HG02885 (cell line): ENCODE data around the gene MESP2.
"Not testable (repeated sequence)": the region's sequence is repeated elsewhere in the genome, so short reads cannot be mapped to it uniquely, and the experiment has no call there.

Experiments used
- ATAC-seq: cut with Tn5 transposase; IDR thresholded peaks from one replicate; pipeline ENCODE4 v1.9.1; 2021; ENCODE audit warnings: mild to moderate bottlenecking; ENCODE audit not compliant: unreplicated experiment, poor library complexity

MESP2 gene

DNA sequence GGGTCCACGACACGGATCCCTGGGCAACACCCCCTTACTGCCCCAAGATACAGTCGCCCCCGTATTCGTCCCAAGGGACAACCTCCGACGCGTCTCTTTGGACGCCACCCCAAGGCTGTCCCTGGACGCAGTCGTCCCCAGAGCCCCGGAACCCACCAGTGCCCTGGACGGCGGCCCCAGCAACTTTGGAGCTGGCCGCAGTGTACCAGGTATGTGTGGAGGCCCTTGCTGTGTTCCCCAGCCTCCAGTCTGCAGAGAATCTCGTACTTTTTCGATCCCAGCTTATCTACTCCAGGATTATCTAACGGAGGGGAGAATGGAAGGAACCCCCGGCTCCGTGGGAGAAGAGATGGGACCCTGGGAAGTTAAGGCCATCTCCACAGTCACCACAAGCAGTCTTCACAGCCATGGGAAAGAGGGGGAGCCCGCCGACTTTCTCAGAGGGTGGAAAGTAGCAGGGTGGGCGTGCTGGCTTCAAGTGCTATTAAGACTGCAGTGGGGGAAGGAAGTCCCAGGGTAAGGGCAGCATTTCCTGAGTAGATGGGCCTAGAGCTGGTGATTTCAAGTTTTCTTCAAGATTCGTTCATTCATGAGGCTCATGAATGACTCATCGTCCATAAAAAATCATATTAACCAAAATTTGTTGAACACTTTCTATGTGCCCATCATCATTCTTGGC lies 1.1 kb downstream of the MESP2 start:
- ATAC-seq: no peak

DNA sequence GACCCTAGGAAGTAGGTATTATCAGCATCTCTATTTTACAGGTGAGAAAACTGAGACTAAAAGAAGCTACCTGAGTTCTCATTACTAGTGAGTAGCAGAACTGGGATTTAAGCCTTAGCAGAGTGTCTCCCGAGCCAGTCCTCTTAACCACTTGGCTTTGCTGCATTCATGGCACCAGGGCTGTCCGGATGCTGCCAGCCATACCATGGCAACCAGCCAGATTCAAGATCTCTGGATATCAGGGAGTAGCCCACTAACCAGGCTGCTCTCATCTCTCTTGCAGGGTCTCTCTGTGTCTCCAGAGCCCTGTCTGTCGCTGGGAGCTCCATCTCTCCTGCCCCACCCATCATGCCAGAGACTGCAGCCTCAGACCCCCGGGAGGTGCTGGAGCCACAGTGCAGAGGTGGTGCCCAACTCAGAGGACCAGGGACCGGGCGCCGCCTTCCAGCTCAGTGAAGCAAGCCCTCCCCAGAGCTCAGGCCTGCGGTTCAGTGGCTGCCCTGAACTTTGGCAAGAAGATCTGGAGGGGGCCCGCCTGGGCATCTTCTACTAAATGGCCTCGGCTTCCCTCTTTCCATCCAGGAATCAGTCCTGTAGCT lies 1.7 kb downstream of the MESP2 start:
- ATAC-seq: no peak

DNA sequence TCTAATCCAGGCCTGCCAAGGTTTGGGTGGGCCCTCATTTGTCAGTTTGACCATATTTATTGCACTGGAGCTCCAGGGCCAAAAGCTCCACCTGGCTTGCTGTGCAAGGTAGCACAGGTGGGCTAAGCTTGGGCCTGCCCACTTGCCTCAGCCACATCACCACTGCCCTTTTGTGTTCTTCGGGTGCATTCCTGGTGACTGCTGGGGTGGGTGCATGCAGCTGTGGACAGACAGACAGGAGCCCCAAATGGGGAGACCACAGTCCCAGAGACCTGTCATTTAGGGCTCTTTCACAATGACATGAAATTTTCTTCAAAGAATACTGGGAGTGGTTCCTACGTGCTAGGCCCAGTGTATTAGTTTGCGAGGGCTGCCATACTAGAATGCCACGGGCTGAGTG lies 2.7 kb downstream of the MESP2 start:
- ATAC-seq: no peak

DNA sequence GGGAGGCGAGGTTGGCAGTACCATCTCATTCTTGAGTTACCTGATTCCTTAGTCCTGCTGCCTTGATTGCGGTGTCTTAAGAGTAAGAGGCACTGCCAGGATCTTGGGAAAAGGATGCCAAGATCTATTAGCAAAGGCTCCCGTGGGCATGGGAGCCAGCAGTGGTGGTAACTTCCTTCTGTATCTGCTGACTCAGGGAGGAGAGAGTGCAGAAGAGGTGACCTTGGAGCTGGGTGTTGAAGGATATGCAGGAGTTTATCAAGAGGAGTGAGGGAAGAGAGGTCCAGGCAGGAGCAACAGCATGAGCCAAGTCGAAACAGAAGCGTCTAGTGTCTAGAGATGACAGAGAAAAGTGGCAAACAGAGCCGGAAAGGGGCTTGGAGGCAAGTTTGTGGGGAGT lies 4.5 kb downstream of the MESP2 start:
- ATAC-seq: no peak

DNA sequence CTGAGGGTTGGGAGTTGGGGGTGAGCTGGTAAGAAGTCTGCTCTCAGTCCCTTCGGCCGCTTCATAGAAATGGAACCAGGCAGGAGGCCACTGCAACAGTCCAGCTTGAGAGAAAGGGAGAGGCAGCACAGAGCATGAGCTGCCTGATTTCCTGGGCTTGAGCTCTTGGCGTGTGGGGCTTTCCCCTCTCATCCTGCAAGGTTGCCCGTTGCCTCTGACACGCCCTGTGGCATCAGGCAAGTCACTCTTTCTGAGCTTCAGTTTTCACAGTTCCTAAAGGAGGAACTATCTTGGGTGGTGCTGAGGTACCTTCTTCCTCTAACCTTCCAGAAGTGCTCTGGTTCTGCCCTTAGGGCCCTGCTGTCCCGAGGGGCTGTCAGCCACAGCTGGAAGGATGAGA lies 4.9 kb downstream of the MESP2 start:
- no peak for ATAC-seq

DNA sequence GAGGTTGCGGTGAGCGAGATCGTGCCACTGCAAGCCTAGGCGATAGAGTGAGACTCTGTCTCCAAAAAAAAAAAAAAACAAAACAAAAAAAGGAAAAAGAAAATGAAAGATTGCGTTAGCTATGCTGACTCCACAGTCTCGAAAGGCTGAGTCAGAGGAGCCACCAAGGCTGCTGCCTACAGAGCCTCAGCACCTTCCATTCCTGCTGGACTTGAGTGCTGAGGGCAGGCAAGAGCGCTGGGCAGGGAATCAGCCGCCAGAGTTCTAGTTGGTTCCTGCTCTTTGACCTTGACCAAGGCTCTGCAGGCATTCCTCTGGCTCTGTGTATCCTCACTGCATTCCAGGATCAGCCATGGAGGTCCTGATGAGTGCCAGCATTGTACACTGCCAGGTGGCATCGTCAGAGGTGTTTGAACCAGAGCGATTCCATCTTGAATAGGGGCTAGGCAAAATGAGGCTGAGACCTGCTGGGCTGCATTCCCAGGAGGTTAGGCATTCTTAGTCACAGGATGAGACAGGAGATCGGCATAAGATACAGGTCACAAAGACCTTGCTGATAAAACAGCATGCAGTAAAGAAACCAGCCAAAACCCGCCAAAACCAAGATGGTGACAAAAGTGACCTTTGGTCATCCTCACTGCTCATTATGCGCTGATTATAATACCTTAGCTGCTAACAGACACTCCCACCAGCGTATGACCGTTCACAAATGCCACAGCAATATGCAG lies 5.9 kb downstream of the MESP2 start:
- ATAC-seq: no peak

DNA sequence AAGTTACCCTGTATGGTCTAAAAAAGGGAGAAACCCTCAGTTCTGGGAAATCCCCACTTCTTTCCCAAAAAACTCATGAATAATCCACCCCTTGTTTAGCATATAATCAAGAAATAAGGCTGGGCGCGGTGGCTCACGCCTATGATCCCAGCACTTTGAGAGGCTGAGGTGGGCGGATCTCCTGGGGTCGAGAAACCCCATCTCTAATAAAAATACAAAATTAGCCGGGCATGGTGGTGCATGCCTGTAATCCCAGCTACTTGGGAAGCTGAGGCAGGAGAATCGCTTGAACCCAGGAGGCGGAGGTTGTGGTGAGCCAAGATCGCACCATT lies 6.5 kb downstream of the MESP2 start:
- not testable (repeated sequence) for ATAC-seq

DNA sequence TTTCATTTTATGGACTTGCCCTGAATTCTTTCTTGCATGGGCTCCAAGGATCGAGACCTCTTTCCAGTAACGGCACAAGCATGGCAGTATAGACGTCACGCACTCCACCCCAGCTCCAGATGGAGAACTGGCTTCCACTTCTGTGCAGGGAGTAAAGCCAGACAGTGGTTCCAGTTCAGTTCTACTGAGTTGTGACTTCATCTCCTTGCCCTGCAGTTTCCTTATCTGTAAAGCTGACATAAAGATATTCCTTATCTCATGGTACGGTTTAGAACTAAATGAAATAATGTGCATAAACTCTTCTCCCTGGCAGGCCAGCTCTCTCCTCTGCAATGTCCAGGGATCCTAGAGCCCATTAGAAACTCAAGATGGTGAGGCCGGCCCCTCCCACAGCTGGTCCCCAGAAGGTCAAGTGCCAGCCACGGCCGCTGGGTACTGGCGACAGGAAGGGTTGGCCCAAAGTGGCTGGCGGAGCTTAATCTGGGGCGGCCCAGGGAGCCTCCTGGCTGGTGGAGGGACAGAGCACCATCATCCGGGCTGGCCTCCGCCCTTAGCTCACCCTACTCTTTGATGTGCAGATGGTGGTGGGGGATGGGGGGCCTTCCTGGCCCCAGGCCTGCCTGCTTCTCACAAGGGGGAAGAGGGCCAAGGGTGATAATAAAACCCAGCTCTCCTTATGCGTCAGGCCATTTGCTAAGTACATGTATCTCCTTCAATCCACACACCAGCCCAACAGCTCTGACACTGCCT lies 7.2 kb downstream of the MESP2 start:
- no peak for ATAC-seq

DNA sequence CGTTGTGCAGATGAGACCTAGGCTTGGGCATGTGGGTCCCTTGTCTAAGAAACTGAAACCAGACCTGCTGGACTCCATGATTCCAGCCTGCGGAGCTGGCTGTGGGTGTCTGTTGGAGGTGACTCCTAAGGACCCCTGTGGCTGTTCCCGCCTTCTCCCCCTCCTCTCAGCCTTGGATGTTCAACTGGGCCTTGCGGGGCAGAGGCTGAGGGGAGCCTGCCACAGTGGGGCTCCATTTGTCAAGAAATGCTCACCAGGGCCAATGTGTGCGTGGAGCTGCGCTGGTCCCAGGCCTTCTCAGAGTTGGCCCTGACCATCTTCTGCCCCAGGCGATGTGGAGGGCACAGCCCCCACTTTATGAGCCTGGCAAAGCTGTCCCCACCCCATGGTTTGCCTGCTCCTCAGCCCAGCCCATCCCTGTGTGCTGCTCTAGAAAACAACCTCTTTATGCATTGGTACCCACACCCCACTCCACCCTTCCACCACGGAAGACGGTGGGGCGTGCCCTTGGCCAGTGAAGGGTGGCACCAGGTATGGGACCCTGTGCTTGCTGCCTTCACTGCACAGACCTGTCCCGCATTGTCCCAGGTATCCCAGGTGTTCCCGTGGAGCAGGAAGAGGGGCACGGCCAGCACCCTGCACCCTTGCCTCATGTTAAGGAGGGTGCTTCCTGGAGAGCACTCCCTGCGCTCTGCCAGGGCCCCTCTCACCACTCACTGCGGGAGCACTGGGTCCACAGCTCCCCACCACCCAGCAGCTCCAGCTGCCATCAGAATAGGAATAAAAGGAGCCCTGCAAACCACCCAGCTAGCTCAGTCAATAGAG lies 7.9 kb downstream of the MESP2 start:
- ATAC-seq: no peak

DNA sequence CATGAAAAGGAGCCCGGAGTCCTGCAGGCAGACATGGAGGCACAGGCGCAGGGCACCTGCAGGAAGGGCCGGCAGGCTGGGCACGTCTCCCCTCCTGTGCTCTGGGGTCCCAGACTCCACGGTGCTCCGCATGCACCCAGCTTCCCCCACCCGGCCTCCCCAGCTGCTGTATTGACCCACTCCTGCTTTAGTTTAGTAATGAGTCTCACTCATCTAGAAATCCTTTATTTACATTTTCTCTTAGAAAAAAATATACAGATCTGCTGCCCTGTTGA lies 8.5 kb downstream of the MESP2 start:
- no peak for ATAC-seq

DNA sequence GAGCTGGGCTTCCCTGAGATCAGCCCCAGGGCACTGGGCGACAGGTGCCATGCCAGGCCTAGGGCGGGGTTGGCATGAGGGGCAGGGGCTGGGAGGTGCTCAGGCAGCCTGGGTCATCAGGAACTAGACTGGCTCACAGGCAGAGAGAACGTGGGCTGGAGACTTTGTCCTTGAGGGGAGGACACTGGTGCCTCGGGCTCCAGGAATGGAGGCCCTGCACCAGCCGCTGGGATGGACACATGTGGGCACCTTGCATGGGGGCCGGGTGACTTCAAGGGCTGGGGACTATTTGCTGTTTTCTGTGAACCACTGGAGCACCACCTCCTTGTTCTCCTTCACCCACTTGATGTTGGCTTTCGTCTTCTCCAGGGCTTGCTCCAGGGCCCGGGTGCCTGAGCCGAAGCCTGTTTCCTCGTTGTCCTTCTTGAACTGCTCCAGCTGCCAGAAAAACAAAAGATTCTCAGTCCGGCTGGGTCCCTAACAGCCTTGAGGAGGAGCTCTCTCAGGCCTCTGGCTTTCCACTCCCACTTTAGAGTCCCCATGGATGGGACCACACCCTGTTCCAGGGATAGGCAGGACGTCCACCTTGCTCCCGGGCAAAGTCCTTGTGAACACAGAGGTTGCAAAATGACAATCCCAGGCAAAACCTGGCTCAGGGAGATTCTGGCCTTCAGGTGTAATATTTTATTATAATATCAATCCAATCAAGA lies 9.1 kb downstream of the MESP2 start:
- no peak for ATAC-seq

DNA sequence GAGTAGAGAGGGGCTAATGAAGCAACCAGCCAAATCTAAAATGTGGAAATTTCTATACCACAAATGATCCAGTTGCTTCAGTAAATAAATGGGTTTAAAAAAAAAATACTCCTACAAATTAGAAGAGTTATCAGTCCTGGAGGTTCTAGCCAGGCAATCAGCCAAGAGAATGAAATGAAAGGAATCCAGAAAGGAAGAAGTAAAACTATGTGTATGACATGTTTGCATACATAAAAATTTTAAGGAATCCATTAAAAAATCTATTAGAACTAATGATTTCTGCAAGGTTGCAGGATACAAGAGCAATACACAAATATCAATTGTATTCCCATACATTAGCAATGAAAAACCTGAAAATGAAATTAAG lies 9.6 kb downstream of the MESP2 start:
- no peak for ATAC-seq

DNA sequence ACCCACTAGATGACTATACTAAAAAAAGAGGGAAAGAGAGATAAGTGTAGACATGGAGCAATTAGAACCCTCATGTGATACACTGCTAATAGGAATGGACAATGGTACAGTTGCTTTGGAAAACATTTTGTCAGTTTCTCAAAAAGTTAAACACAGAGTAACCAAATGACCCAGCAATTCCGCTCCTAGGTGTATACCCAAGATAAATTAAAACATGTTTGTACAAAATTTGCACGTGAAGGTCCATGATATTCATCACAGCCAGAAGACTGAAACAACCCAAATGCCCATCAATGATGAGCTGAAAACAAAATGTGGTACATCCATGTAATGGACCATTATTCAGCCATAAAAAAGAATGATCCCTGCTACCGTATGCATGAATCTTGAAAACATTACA lies 11.8 kb downstream of the MESP2 start:
- no peak for ATAC-seq

DNA sequence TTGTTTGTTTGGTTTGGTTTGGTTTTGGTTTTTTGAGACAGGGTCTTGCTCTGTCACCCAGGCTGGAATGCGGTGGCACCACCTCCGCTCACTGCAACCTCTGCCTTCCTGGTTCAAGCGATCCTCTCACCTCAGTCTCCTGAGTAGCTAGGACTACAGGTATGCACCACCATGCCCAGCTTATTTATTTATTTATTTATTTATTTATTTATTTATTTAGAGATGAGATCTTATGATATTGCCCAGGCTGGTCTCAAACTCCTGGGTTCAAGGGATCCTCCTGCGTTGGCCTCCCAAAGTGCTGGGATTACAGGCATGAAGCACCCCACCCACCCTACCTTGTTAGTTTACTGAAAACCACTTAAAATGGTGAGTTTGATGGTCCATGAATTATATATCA lies 12.5 kb downstream of the MESP2 start:
- not testable (repeated sequence) for ATAC-seq

DNA sequence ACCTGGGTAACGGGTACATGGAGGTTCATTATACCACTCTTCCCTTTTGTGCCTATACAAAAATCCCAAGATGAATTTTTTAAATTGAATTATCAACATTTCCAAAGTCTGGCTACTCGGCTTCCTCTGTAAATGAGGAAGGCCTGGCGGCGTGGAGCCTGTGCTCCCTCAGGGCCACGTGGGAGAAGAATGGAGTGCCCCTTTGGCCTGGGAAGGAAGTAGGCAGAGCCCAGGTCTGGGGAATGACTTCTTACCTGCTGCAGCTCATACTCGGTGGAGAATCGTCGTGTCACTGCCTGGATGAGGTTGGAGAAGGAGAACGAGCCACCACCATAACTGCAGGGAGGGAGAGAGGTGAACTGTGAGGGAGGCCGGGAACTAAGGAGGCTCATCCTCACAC lies 14.1 kb downstream of the MESP2 start:
- no peak for ATAC-seq

DNA sequence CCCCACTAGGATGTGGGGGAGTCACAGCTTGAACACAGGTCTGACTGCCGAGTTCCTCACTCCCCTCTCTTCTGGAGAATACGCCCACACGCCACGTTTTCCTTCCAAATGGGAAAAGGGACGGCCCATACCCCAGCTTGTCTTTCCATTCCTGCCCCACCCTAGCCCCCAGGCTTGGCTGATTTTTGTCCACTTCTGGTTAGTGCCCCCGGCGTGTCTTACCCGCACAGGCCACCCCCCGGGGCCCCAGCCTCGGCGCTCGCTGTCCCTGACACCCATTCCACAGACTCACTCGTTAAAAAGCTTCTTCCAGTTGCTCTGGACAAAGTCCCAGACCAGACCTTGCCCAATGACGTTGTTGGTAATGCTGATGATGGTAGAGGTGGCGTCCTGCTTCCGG lies 14.5 kb downstream of the MESP2 start:
- no peak for ATAC-seq

DNA sequence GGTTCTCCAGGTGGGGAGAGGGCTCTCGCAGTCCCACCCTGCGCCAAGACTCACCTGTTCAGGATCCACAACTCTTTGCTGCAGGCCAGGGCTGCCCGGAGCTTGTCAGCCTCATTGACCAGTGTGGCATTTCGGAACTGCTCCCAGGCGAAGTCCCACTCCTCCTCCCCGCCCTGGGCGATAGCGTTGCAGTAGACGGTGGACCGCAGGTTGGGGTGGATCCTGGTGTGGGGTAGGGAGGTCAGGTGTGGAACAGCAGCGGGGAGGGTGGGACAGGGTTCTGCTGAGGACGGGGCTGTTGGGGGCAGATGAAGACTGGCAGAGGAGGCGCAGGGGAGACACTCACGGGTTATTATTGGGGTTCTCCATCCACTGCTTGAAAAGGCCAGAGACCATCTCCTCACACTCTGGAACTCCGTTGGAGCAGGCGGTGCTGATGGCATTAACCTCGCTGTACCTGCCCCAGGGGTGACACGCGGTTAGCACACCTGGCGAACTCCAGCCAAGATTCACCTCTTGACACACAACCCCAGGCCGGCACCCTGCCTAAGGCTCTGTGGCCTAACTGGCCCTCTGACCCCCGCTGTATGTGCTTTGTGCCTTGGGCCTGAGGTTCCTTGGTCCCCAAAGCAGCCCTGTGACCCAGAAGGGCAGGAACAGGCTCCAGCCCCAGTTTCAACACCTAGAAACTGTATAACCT lies 16.1 kb downstream of the MESP2 start:
- ATAC-seq: no peak

DNA sequence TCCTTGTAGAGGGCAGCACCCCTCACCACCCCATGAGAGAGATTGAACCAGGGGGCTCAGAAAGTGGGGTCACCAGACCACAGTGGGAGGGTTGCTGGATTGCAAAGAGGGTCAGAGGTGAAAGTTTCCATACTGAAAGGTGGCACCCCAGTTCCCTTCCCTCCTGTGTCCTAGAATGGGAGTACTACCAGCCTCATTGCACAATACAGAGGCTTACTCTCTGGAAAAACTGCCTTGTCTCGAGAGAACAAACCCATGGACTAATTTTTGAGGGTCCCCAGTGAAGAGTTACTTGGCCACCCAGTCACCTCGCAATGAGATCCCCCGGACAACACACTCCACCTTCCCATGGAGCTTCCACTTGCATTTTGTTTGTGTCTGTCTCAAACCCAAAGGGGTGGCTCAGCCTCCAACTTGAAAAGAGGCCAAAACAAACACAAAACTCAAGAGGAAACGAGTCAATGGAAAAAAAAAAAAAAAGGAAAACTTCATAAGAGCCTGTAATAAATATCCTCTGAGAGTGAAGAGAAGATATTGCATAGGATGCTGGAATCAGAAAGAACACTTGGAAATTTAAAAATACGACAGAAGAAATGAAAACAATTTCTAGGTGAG lies 18.6 kb downstream of the MESP2 start:
- ATAC-seq: no peak

DNA sequence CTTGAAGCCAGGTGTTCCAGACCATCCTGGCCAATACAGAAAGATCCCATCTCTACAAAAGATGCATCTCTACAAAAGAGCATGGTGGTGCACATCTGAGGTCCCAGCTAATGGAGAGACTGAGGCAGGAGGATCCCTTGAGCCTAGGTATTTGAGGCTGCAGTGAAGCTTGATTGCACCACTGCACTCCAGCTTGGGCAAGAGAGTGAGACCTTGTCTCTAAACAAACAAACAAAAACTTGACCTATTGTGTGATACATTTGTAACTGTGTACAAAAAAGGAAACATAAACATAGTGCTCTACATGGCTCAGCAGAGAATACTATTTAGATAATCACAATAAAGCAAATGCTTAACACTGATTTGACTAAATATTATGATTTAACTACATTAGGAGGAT lies 19.9 kb downstream of the MESP2 start:
- no peak for ATAC-seq
